ENCODE results near the gene DAO.

DNA sequence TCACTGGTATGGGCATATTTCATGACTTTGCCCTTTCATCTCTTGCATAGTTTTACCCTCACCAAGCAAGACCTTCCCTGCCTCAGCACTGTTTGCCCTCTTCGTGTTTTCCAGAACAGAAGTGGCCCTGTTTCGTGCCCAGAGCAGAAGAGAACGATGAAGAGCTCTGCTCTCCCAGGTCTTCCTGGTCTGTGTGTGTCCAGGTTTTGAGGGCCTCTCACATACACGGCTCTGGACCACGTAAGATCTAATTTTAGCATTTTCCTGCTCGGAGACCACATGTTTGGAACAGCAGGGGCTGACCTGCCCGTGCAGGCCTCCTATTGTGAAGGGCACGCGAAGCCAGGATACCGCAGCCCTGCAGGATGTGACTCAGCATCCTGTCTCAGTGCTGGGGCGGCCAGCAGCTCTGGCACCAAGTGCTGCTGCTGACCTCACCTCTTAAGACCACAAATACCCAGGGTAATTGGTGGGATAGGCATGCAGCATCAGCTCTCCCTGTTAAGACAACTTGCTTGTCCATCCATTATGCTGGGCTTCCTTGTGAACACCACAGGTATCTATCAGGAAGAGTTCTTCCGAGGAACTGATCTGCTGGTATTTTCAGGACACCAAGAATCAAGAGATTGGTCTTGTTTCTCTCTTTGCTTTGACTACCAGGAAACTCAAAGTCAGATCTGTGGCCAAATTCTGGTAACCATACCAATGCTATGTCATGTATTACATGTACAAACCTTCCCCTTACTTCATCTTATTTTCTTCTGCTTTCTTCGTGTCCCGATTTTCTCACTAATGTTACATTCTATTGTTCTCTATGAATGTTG lies 41.5 kb upstream of the DAO start:
- no peak for TF ChIP-seq EP300 (conservative IDR thresholded peaks at IDR 0.05; ENCODE audit: poor library complexity, severe bottlenecking)
- TF ChIP-seq, protein P1, sequence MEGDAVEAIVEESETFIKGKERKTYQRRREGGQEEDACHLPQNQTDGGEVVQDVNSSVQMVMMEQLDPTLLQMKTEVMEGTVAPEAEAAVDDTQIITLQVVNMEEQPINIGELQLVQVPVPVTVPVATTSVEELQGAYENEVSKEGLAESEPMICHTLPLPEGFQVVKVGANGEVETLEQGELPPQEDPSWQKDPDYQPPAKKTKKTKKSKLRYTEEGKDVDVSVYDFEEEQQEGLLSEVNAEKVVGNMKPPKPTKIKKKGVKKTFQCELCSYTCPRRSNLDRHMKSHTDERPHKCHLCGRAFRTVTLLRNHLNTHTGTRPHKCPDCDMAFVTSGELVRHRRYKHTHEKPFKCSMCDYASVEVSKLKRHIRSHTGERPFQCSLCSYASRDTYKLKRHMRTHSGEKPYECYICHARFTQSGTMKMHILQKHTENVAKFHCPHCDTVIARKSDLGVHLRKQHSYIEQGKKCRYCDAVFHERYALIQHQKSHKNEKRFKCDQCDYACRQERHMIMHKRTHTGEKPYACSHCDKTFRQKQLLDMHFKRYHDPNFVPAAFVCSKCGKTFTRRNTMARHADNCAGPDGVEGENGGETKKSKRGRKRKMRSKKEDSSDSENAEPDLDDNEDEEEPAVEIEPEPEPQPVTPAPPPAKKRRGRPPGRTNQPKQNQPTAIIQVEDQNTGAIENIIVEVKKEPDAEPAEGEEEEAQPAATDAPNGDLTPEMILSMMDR (IDR thresholded peaks at IDR 0.05; ENCODE audit: poor library complexity, severe bottlenecking) = no peak
- TF ChIP-seq SMC3 (conservative IDR thresholded peaks at IDR 0.05; ENCODE audit: poor library complexity) = no peak
- TF ChIP-seq, protein P2, sequence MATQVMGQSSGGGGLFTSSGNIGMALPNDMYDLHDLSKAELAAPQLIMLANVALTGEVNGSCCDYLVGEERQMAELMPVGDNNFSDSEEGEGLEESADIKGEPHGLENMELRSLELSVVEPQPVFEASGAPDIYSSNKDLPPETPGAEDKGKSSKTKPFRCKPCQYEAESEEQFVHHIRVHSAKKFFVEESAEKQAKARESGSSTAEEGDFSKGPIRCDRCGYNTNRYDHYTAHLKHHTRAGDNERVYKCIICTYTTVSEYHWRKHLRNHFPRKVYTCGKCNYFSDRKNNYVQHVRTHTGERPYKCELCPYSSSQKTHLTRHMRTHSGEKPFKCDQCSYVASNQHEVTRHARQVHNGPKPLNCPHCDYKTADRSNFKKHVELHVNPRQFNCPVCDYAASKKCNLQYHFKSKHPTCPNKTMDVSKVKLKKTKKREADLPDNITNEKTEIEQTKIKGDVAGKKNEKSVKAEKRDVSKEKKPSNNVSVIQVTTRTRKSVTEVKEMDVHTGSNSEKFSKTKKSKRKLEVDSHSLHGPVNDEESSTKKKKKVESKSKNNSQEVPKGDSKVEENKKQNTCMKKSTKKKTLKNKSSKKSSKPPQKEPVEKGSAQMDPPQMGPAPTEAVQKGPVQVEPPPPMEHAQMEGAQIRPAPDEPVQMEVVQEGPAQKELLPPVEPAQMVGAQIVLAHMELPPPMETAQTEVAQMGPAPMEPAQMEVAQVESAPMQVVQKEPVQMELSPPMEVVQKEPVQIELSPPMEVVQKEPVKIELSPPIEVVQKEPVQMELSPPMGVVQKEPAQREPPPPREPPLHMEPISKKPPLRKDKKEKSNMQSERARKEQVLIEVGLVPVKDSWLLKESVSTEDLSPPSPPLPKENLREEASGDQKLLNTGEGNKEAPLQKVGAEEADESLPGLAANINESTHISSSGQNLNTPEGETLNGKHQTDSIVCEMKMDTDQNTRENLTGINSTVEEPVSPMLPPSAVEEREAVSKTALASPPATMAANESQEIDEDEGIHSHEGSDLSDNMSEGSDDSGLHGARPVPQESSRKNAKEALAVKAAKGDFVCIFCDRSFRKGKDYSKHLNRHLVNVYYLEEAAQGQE (IDR thresholded peaks at IDR 0.05; ENCODE audit: borderline replicate concordance) = no peak

Measured in neural cell (in vitro differentiated cells).